ENCODE results near the gene RNU6-1.

RNU6-1 gene

GRCh38 chr15:67805666-67806516 lies 34.0 kb downstream of the RNU6-1 start:
- DNase-seq (ENCODE audit: low spot score): no peak
- in situ Hi-C loops (cut with MboI; ENCODE audit: low sequenced_read_pairs, unreplicated experiment): no loop called here
- TF ChIP-seq CTCF (IDR thresholded peaks at IDR 0.05; ENCODE audit: borderline replicate concordance, control extremely low read depth, extremely low read depth, insufficient read depth, missing control alignments): no peak

- no peak for TF ChIP-seq CTCF (IDR thresholded peaks at IDR 0.05; ENCODE audit: borderline replicate concordance, control extremely low read depth, extremely low read depth, insufficient read depth, missing control alignments)
- no peak for DNase-seq (ENCODE audit: low spot score)
- in situ Hi-C loops (cut with MboI; ENCODE audit: low sequenced_read_pairs, unreplicated experiment): no loop called here
Observed at GRCh38 chr15:67805008-67805665, 34.7 kb downstream of the RNU6-1 start.

- in situ Hi-C loops (cut with MboI; ENCODE audit: low sequenced_read_pairs, unreplicated experiment): no loop called here
- no peak for TF ChIP-seq CTCF (IDR thresholded peaks at IDR 0.05; ENCODE audit: borderline replicate concordance, control extremely low read depth, extremely low read depth, insufficient read depth, missing control alignments)
- no peak for DNase-seq (ENCODE audit: low spot score)
Observed at GRCh38 chr15:67803996-67804843, 35.6 kb downstream of the RNU6-1 start.

GRCh38 chr15:67803299-67803698 lies 36.5 kb downstream of the RNU6-1 start:
- in situ Hi-C loops (cut with MboI; ENCODE audit: low sequenced_read_pairs, unreplicated experiment): no loop called here
- no peak for DNase-seq (ENCODE audit: low spot score)
- TF ChIP-seq CTCF (IDR thresholded peaks at IDR 0.05; ENCODE audit: borderline replicate concordance, control extremely low read depth, extremely low read depth, insufficient read depth, missing control alignments): no peak

GRCh38 chr15:67801926-67802914 lies 37.6 kb downstream of the RNU6-1 start:
- in situ Hi-C loops (cut with MboI; ENCODE audit: low sequenced_read_pairs, unreplicated experiment): no loop called here
- no peak for DNase-seq (ENCODE audit: low spot score)
- TF ChIP-seq CTCF (IDR thresholded peaks at IDR 0.05; ENCODE audit: borderline replicate concordance, control extremely low read depth, extremely low read depth, insufficient read depth, missing control alignments): no peak

Data from GM13976 (cell line).